HFF-Myc (cell line): ENCODE measurements around the gene TINCR.

Experiments used
- DNase-seq: peaks from one replicate; pipeline ENCODE4 v3.0.0-alpha.2; 2011; ENCODE audit warnings: low read depth; ENCODE audit errors: extremely low read depth
- H3K4me3 ChIP-seq: replicated peaks from 2 replicates; pipeline ENCODE4 v1.5.1; 2011; ENCODE audit warnings: low read depth, mild to moderate bottlenecking, control low read depth, low read length
- CTCF ChIP-seq: IDR thresholded peaks from 2 replicates; pipeline ENCODE4 v1.5.1; 2012; ENCODE audit warnings: mild to moderate bottlenecking, low read depth, low read length, control low read depth; ENCODE audit errors: missing control alignments

Gene TINCR

GRCh38 chr19:5588906-5589676 is 21.3 kb upstream of the TINCR start:
- no peak for DNase-seq
- no peak overlapping the region for H3K4me3 ChIP-seq
- no peak for TF ChIP-seq CTCF

GRCh38 chr19:5588441-5588840 is 20.7 kb upstream of the TINCR start:
- no peak for TF ChIP-seq CTCF
- no peak for DNase-seq
- H3K4me3 ChIP-seq: no peak overlapping the region

DNA sequence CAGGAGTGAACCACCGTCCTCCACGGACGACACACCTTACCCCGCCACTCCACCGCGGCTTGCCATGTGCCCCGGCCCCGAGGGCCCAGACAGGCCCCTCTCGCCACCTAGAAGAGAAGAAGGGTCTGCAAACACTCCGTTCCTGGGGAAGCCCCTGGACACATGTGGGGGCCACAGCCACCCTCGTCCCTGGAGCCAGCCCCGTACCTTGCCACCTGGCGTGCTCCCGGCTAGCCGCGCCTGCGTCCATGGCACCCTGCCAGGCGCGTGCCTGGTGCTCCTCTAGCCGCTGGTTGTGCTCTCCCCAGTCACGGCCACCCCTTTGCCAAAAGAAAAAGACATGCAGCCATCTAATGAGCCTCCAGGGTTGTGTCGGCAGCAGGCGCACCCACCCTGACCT is 19.9 kb upstream of the TINCR start:
- DNase-seq: no peak
- no peak for TF ChIP-seq CTCF
- H3K4me3 ChIP-seq: no peak overlapping the region

GRCh38 chr19:5587071-5587455 is 19.3 kb upstream of the TINCR start:
- no peak overlapping the region for H3K4me3 ChIP-seq
- DNase-seq: no peak
- TF ChIP-seq CTCF: no peak

DNA sequence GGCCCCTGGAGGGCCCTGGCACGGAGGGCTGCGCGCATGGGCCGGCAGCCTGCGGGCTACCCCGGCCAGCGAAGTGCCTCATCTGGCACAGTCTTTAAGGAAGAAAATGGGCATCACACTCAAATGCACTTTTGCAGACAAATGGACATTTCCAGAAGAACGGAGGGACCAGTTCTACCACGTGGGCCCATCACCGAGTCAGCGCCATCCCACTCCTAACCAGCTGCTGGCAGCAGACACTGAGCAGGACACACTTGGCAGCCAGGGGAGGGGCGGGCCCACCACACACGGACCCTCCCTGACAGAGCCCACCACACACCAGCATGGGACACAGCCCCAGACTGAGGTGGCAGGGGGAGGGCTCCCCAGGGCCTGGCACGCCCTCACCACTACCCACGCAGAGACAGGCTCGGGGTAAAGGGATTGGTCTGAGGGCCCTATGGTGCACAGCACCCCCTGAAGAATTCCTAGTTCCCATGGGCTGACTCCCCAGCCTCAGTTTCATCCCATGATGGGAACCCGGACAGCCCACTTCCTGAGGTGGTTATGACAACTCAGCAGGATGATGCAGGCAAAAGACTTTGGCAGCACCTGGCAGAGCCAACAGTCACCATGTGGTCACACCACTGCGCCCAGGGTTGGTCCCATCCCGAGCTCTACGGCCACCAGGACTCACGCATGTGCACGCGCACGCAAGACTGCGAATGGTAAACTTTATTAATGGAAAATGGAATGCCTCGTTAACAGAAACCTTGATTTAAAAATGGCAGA is 18.7 kb upstream of the TINCR start:
- no peak for DNase-seq
- no peak overlapping the region for H3K4me3 ChIP-seq
- TF ChIP-seq CTCF: no peak

DNA sequence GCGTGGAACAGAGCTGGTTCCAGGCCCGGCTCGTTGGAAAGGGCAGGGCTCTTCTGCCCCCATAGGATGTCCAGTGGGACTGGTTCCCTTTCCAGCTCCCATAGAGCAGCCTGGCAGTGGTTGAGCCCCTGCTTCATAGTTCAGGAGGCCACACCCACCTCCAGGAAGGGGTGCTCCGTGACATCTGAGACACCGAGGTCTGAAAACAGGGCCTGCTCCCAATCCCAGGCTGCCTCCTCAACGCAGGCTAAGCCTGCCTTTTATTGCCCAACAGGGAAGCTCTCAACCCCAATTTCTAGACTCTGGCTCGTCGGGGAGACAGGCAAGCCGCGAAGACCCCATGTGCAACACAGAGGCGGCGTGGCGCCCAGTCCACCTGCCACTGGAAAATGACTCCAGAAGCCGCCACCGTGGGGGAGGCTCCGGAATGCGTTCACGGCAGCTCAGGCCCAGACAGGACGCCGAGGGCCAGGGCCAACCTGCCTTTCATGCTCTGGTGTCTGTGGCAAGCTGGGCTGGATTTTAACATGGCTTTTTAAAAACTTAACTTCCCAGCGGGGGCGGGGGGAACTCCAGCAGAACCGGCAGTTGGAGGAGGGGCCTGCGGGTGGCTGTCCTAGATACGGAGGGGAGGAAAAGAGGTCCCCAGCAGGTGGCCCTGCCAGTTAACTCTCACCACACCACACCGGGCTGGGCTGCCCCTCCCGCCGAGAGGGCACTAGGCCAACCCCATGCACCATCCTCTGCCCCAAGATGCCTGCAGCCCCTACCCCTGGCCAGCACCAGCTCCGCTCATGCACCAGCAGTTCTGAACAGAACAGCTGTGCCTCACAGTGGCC is 17.9 kb upstream of the TINCR start:
- no peak for DNase-seq
- no peak for TF ChIP-seq CTCF
- no peak overlapping the region for H3K4me3 ChIP-seq
